GM21381 (cell line): ENCODE results near the gene FRAS1.
"Not testable (repeated sequence)": the region's sequence is repeated elsewhere in the genome, so short reads cannot be mapped to it uniquely, and the experiment has no call there.

ENCODE experiments used
- ATAC-seq: cut with Tn5 transposase; IDR thresholded peaks from one replicate; pipeline ENCODE4 v1.9.1; 2021; ENCODE audit warnings: mild to moderate bottlenecking, moderate library complexity; ENCODE audit not compliant: unreplicated experiment

FRAS1 gene

GRCh38 chr4:78267790-78268189 lies 210.7 kb downstream of the FRAS1 start:
- ATAC-seq: no peak

GRCh38 chr4:78268597-78268996 lies 211.5 kb downstream of the FRAS1 start:
- no peak for ATAC-seq

- not testable (repeated sequence) for ATAC-seq
Measured at GRCh38 chr4:78275450-78275849, 218.3 kb downstream of the FRAS1 start.

- ATAC-seq: no peak
Measured at GRCh38 chr4:78286281-78286680, 229.2 kb downstream of the FRAS1 start.

- no peak for ATAC-seq
Measured at GRCh38 chr4:78288327-78288726, 231.2 kb downstream of the FRAS1 start.

GRCh38 chr4:78291277-78291676 lies 234.2 kb downstream of the FRAS1 start:
- ATAC-seq: no peak

- no peak for ATAC-seq
Measured at GRCh38 chr4:78292341-78292740, 235.2 kb downstream of the FRAS1 start.

GRCh38 chr4:78292856-78293255 lies 235.7 kb downstream of the FRAS1 start:
- ATAC-seq: no peak

GRCh38 chr4:78293348-78293747 lies 236.2 kb downstream of the FRAS1 start:
- no peak for ATAC-seq

GRCh38 chr4:78293821-78294301 lies 236.7 kb downstream of the FRAS1 start:
- ATAC-seq: no peak

GRCh38 chr4:78296261-78296660 lies 239.1 kb downstream of the FRAS1 start:
- ATAC-seq: no peak

GRCh38 chr4:78297116-78297800 lies 240.1 kb downstream of the FRAS1 start:
- ATAC-seq: peak; percentile 64

- no peak for ATAC-seq
Measured at GRCh38 chr4:78298618-78299017, 241.5 kb downstream of the FRAS1 start.

GRCh38 chr4:78299565-78299972 lies 242.4 kb downstream of the FRAS1 start:
- ATAC-seq: no peak

- not testable (repeated sequence) for ATAC-seq
Measured at GRCh38 chr4:78307263-78307662, 250.1 kb downstream of the FRAS1 start.

- ATAC-seq: no peak
Measured at GRCh38 chr4:78308517-78308916, 251.4 kb downstream of the FRAS1 start.

- no peak for ATAC-seq
Measured at GRCh38 chr4:78309352-78309751, 252.2 kb downstream of the FRAS1 start.

GRCh38 chr4:78310007-78310739 lies 253.1 kb downstream of the FRAS1 start:
- no peak for ATAC-seq

GRCh38 chr4:78310740-78311115 lies 253.6 kb downstream of the FRAS1 start:
- ATAC-seq: no peak

- no peak for ATAC-seq
Measured at GRCh38 chr4:78311306-78311705, 254.2 kb downstream of the FRAS1 start.

GRCh38 chr4:78312989-78313753 lies 256.0 kb downstream of the FRAS1 start:
- peak; percentile 49 for ATAC-seq

GRCh38 chr4:78313754-78314120 lies 256.6 kb downstream of the FRAS1 start:
- ATAC-seq: no peak
